ENCODE measurements around the gene BRD7. TPM values are rescaled to one million over a fixed set of nuclear protein-coding genes. Genes with fewer than 3 reads are reported as not detected.

The BRD7 gene
- polyA plus RNA-seq, 6 donors from 2014 or later, result 24.5 to 57.2 (median 39.8) TPM

DNA sequence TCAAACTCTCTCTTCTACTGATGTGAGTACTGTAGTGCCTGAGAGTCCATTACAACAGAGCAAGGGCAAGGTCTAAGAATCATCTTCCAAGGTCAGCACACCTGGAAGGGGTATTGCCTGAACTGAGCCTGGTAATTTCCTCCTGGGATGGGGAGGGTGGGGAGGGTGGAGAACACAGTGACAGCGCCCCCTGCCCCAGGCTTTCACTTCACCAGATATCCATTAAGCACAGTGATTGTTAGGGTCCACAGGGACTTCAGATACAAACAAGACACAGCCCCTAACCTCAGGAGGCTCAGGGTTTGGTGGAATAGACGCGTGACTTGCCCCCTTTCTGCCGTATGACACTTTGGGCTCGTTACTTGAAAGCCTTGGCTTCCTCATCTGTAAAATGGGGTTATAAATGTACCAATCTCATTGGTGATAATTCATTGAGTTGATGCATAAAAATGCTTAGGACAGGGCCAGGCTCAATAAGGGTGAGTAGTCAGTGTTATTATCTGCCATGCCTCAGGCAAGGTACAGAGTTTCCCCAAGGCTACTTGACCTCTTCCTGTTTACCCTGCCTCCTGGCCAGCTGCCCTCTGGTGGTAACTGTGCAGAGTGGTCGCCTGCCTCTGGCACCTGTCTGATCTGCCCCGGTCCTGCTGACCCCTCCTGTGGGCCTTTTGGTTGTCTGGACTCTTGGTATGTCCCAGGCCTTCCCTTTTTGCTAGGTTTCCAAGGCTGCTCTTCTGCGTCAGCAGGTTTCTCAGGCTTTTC lies 13.1 kb upstream of the BRD7 start:
- H3K4me3 Mint-ChIP-seq, result no peak overlapping the region
- ATAC-seq (ENCODE audit: low read depth in 2 of 2), result no peak
- H3K4me1 Mint-ChIP-seq, result peaks cover 0 to 5% (median 0%) of the 10 kb centered on the region in 3 donors
- H3K27me3 Mint-ChIP-seq, result peaks cover 7 to 25% (median 23%) of the 10 kb centered on the region in 3 donors
- no peak overlapping the region for H3K27ac Mint-ChIP-seq
- no peaks in the 10 kb centered on the region for H3K36me3 Mint-ChIP-seq
- no peak for DNase-seq
- no peaks in the 10 kb centered on the region for H3K9me3 Mint-ChIP-seq

DNA sequence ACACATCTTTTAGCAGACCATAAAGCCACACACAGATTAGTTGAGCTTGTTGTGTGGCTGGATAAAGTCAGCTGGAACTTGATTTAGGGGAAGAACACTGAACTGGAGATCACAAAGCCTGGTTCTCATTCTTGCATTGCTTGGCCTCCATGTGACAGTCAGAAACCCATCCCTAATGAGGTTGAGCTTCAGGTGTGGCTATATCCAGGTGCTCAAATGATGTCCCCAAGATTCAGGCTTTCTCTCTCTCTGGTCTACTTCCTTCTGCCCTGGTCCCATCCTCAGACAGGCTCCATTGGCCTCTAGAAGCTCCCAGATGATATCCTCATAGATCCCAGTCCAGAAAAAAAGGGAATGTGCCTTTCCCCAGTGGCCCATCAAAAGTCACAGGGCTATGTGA lies 9.6 kb upstream of the BRD7 start:
- ATAC-seq (ENCODE audit: low read depth in 2 of 2) (no peak), DNase-seq (no peak)
- peaks cover 15 to 25% (median 25%) of the 10 kb centered on the region in 3 donors for H3K27me3 Mint-ChIP-seq
- no peak overlapping the region for H3K4me3 Mint-ChIP-seq
- H3K36me3 Mint-ChIP-seq, result no peaks in the 10 kb centered on the region
- H3K4me1 Mint-ChIP-seq, result no peaks in the 10 kb centered on the region
- no peak overlapping the region for H3K27ac Mint-ChIP-seq
- H3K9me3 Mint-ChIP-seq, result no peaks in the 10 kb centered on the region

DNA sequence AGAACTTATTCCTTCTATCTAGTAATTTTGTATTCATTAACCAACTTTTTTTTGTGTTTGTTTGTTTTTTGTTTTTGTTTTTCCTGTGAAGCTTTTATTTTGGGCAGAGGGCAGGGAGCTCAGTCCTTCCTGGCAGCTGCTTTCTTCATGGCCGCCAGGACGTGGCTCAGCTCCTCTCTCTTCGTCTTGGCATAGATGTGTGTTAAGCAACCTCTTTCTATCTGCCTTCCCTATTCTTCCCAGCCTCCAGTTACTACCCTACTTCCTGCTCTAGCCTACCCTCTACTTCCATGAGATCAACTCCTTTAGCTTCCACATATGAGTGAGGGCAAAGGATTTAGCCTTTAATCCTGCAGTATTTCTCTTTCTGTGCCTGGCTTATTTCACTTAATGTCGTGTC lies 8.2 kb upstream of the BRD7 start:
- H3K27me3 Mint-ChIP-seq, result peaks cover 12 to 30% (median 25%) of the 10 kb centered on the region in 3 donors
- H3K4me3 Mint-ChIP-seq, result no peak overlapping the region
- no peaks in the 10 kb centered on the region for H3K4me1 Mint-ChIP-seq
- DNase-seq (no peak), ATAC-seq (ENCODE audit: low read depth in 2 of 2) (no peak)
- no peaks in the 10 kb centered on the region for H3K36me3 Mint-ChIP-seq
- no peaks in the 10 kb centered on the region for H3K9me3 Mint-ChIP-seq
- no peak overlapping the region for H3K27ac Mint-ChIP-seq

DNA sequence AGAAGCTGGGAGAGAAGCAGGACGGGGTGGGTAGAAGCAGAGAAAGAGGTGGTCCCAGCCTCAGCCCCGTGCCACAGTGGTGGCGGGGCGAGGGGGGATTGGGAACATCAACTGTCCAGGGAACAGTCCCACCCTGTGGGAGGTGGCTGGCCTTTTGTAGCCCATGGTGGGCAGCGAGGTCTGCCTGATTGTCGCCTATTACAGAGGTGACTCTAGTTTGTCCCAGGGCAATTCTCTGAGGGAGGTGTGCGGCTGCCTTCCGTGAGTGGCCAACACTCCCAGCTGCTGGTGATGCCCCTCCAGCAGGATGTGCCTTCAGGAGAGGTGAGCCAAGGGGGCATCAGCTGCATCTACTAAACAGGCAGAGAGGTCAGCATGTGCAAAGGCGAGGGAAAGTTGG lies 5.0 kb upstream of the BRD7 start:
- Mint-ChIP-seq H3K4me1 (peaks cover 6 to 11% (median 6%) of the 10 kb centered on the region in 3 donors), H3K9me3 (no peaks in the 10 kb centered on the region), H3K36me3 (no peaks in the 10 kb centered on the region), H3K27me3 (peaks cover 9 to 30% (median 25%) of the 10 kb centered on the region in 3 donors), H3K27ac (peak overlapping the region in 1 of 6 donors; percentile 67), H3K4me3 (no peak overlapping the region)
- no peak for ATAC-seq (ENCODE audit: low read depth in 2 of 2)
- no peak for DNase-seq

DNA sequence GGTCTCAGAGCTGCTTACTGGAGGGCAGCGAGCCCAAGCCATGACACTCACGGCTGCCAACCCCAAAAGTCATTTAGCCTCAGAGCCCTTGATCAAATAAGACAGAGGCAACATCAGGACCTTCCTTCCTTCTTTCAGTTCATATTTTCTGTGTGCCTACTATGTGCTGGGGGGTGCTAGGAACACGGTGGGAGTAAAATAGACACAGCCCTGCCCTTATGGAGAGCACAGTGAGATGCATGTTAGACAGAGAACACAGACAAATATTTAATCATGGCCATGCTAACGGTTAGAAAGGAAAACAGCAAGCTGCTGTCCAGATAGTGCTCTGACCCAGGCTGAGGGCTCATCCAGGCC lies 4.5 kb upstream of the BRD7 start:
- H3K27me3 Mint-ChIP-seq, result peaks cover 9 to 30% (median 25%) of the 10 kb centered on the region in 3 donors
- DNase-seq (no peak), ATAC-seq (ENCODE audit: low read depth in 2 of 2) (no peak)
- H3K9me3 Mint-ChIP-seq, result no peaks in the 10 kb centered on the region
- no peaks in the 10 kb centered on the region for H3K36me3 Mint-ChIP-seq
- peak overlapping the region in 1 of 6 donors; percentile 9 for H3K27ac Mint-ChIP-seq
- no peak overlapping the region for H3K4me3 Mint-ChIP-seq
- H3K4me1 Mint-ChIP-seq, result peaks cover 6 to 11% (median 6%) of the 10 kb centered on the region in 3 donors

DNA sequence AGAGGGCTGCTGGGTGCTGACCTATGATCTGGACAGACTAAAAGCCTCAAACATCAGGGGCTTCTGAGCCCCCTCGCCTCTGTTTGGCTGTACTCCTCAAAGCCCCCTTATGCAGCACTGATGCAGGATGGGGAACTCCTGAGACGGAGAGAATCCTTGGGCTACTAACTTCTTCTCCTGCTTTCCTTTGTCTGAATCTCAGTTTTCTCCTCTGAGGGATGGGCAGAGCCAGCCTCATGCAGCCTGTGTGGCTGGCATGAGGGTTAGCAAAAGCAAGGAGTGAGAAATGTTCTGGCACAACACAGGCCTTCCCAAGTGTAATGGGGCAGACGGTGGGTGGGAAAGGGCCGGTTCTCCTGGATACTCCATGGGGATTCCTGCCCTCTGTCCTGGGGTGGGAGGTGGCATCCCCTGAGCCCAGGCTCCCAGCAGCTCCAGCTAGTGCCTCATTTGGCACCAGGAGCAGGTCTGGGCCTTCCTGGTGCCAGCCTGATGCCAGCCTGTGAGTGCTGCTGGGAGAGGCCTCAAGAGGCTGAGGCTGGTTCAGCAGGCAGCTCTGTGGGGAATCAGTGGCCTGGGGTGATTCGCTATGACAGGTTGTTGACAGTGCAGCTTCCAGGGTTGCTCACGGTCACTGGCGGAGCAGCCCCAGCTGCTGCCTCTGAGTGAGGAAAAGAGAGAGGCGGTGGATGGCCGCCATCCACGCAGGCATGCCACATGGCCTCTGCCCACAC lies 4.0 kb upstream of the BRD7 start:
- no peaks in the 10 kb centered on the region for H3K36me3 Mint-ChIP-seq
- peaks cover 9 to 30% (median 25%) of the 10 kb centered on the region in 3 donors for H3K27me3 Mint-ChIP-seq
- peak overlapping the region in 1 of 6 donors; percentile 62 for H3K27ac Mint-ChIP-seq
- no peak overlapping the region for H3K4me3 Mint-ChIP-seq
- no peaks in the 10 kb centered on the region for H3K9me3 Mint-ChIP-seq
- peaks cover 10 to 16% (median 11%) of the 10 kb centered on the region in 3 donors for H3K4me1 Mint-ChIP-seq
- ATAC-seq (ENCODE audit: low read depth in 2 of 2), result no peak
- no peak for DNase-seq

DNA sequence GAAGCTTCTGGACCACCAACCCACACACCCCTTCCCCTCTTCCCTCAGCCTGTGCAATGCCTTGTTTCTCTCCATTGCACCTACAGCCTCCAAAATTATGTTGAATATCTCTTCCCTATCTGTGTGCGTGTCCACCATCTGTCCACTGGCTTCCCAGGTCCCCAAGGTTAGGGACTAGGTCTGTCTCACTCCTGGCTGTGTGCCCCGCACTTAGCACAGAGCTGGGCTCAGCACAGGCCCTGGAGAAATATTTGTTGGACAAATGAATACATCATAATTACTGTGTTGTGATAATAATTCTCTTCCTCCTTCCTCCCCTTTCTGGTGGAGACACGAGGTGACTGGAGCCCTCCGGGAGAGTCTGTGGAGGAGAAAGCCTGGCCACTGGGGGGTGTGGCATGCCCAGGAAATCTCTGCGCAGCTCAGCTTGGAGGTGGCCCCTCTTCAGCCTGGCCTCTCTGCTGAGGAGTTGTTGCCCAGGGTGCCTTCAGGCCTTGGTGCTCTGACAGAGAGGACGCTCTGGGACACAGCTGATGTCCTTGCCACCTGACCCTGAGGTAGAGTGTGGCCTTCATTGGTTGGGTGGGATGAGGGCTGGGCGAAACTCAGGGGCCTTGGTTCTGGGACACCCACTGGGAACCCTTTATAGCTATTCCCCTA lies 3.3 kb upstream of the BRD7 start:
- Mint-ChIP-seq H3K27me3 (peaks cover 9 to 26% (median 22%) of the 10 kb centered on the region in 3 donors), H3K27ac (peak overlapping the region in 2 of 6 donors; percentile 38 to 68)

DNA sequence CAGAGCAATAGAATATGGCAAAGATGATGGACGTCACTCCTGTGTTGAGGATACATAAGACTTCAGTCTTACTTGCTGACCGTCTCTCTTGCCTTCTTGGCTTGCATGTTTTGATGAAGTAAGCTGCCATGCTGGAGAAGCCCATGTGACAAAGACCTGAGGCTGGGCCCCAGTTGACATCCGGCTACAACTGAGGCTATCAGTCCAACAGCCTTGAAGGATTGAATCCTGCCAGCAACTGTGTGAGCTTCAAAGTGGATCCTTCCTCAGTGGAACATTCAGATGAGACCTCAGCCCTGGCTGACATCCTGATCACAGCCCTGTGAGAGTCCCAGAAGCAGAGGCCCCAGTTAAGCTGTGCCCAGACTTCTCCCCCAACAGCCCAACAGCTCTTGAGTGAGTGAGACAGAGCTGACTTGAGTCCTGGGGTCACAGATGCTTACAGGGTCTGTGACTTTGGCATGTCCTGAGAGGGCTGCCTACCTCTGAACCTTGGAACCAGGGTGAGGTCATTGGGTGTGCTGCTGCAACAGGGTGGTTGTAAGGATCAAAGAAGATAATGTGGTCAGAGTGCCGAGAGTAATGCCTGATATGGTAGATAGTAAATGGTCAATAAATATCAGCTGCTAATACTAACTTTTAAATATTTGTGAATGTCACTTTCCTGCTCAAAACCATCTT lies 2.4 kb upstream of the BRD7 start:
- Mint-ChIP-seq H3K27me3 (peaks cover 9 to 22% (median 19%) of the 10 kb centered on the region in 3 donors), H3K4me3 (peak overlapping the region in 2 of 8 donors; percentile 47 to 88), H3K4me1 (peaks cover 16 to 27% (median 23%) of the 10 kb centered on the region in 3 donors), H3K36me3 (no peaks in the 10 kb centered on the region), H3K27ac (peak overlapping the region in 2 of 6 donors; percentile 1 to 24), H3K9me3 (no peaks in the 10 kb centered on the region)
- no peak for ATAC-seq (ENCODE audit: low read depth in 2 of 2)
- no peak for DNase-seq

More for the DNA sequence above, 3.3 kb upstream of the BRD7 start:
- no peak for DNase-seq
- Mint-ChIP-seq H3K9me3 (no peaks in the 10 kb centered on the region), H3K36me3 (no peaks in the 10 kb centered on the region), H3K4me3 (peak overlapping the region in 1 of 8 donors; percentile 72), H3K4me1 (peaks cover 15 to 22% (median 18%) of the 10 kb centered on the region in 3 donors)
- no peak for ATAC-seq (ENCODE audit: low read depth in 2 of 2)

DNA sequence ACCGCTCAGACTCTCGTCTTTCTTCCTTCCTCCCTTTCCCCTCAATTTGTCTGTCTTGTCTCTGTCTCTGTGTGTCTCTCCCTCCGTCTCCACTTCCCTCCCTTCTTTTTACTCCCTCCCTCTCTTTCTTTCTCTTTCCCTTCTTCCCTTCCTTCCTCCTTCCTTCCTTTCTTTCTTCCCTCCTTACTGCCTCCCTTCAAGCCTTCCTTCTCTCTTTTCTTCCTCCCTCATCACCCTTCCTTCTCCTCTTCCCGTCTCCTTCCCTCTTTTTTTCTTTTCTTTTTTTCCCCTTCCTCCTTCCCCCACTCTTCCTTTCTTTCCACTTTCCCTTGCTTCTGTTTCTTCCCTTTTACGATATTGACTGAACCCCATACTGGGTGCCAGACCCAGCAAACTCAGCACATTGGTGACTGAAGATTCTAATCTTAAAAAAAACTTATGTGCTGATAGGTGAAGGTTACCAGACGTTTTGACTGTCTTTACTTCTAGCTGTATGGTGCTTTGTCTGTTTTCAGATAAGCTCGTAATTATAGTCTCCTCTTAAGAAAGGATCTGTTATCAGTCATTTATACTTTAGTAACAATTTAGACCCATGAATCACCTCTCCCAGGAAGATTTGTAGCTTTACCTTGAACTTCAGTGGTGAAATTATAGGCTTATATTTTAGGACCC lies 481 bp upstream of the BRD7 start:
- H3K36me3 Mint-ChIP-seq, result peaks cover 6 to 8% of the 10 kb centered on the region in 2 donors
- H3K27me3 Mint-ChIP-seq, result peaks cover 5 to 14% (median 13%) of the 10 kb centered on the region in 3 donors
- ATAC-seq (ENCODE audit: low read depth in 2 of 2) (no peak), DNase-seq (no peak)
- H3K27ac Mint-ChIP-seq, result peak overlapping the region; percentile 74 to 98 (median 96)
- H3K9me3 Mint-ChIP-seq, result no peaks in the 10 kb centered on the region
- peaks cover 32 to 46% (median 41%) of the 10 kb centered on the region in 3 donors for H3K4me1 Mint-ChIP-seq
- peak overlapping the region; percentile 76 to 93 (median 89) for H3K4me3 Mint-ChIP-seq

DNA sequence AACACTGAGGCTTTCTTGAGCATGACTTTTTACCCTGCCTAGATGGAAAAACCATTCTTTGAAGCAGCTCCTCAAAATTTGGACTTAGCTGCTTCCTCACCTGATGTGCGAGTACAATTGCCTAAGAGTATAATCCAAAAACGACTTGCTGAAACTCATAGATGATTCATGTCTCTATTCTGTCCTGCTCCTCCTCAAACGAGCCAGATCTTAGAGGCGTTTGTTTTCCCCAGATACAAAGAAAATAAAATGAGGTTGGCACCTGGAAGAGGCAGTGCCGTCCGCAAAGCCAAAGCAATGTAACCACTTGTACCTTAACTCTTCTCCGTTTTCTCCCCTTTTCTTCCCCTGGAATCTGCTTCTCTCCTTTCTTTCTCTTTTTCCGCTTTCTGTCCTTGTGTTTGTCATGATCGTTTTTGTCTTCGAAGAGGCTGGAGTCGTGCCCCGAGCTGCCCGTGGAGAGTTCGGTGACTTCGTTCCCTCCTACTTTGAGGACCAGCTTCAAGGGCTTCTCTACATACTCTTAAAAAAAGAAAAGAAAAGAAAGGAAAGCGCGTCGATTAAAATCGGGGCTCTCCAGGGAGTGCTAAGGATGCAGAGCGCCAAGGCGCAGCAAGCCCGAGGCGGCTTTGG lies 895 bp downstream of the BRD7 start:
- H3K9me3 Mint-ChIP-seq, result no peaks in the 10 kb centered on the region
- ATAC-seq (ENCODE audit: low read depth in 2 of 2), result no peak
- H3K4me1 Mint-ChIP-seq, result peaks cover 35 to 51% (median 44%) of the 10 kb centered on the region in 3 donors
- peak overlapping the region; percentile 9 to 97 (median 82) for H3K27ac Mint-ChIP-seq
- peak overlapping the region; percentile 76 to 97 (median 95) for H3K4me3 Mint-ChIP-seq
- no peaks in the 10 kb centered on the region for H3K27me3 Mint-ChIP-seq
- peaks cover 9 to 12% of the 10 kb centered on the region in 2 donors for H3K36me3 Mint-ChIP-seq
- no peak for DNase-seq

DNA sequence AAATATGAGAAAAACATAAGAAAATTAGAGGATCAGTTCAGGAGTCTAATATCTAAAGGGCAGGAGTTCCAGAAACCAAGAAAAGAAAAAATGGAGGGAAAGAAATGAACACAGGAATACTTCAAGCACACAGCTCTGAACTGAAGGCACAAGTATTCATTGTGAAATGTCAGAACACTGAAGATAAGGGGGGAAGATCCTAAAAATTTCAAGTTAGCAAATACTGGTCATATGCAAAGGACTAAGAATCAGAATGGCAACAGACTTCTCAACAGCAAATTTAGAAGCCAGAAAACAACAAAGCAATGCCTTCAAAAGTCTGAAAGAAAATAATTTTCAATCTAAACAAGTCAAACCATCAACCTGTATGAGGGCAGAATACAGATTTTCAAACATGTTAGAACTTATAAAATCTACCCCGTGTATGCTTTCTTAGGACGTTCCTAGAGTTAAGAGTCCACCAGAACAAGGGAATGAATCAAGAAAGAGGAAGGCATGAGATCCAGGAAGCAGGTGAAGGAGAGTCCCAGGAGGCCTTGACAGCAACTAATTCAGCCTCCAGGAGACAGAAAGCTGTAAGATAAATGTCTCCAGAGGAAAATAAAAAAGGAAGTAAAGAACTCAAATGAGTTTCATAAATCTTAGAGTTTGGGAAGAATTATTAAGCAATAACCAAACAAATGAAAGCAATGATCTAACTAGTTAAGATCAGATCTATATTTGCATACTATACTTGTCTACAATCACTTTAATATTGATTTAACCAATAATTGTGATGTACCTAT lies 2.8 kb downstream of the BRD7 start:
- Mint-ChIP-seq H3K4me1 (peaks cover 43 to 63% (median 49%) of the 10 kb centered on the region in 3 donors), H3K27ac (peak overlapping the region in 3 of 6 donors; percentile 3 to 23 (median 11)), H3K9me3 (no peaks in the 10 kb centered on the region), H3K27me3 (no peaks in the 10 kb centered on the region), H3K4me3 (peak overlapping the region in 7 of 8 donors; percentile 18 to 96 (median 87)), H3K36me3 (peaks cover 12 to 14% of the 10 kb centered on the region in 2 donors)
- ATAC-seq (ENCODE audit: low read depth in 2 of 2), result no peak
- no peak for DNase-seq

Data from naive B cell (primary cell).